Retina (tissue), 1 donor: Measurements from ENCODE around the gene TMEM232.
"Not testable (repeated sequence)": the region's sequence is repeated elsewhere in the genome, so short reads cannot be mapped to it uniquely, and the experiment has no call there.

Experiments
- DNase-seq: peaks from one replicate; pipeline ENCODE4 v3.0.0-alpha.2; 2016

TMEM232 gene

DNA sequence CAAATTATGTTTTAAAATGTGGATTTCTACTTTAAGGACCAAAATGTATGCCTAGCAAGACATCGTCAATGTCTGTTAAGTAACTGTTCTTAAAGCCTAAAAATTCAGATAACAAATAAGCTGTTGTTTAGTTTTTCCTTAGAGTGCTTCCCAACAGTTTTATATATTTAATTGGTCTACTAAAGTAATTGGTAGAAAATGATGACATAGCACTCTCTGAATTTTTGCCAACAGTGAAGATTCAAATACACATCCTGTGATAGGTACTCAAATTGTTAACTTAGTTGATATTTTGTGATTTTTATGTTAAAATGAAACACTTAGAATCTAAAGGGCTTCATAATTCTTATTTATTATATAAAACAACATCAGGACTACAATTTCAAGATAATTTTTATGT, 107.5 kb downstream of the TMEM232 start:
- DNase-seq: no peak

DNA sequence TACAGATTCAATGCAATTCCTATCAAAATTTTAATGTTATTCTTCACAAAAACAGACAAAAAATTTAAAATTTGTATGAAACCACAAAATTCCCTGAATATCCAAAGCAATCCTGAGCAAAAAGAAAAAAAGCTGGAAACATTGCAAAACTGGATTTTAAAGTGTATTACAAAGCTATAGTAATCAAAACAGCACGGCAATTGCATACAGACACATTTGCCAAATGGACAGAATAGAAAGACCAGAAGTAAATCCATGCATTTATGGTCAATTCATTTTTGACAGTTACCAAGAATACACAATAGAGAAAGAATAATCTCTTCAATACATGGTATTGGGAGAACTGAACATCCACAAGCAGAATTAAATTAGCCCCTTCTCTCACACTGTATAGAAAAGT, 110.5 kb downstream of the TMEM232 start:
- no peak for DNase-seq

DNA sequence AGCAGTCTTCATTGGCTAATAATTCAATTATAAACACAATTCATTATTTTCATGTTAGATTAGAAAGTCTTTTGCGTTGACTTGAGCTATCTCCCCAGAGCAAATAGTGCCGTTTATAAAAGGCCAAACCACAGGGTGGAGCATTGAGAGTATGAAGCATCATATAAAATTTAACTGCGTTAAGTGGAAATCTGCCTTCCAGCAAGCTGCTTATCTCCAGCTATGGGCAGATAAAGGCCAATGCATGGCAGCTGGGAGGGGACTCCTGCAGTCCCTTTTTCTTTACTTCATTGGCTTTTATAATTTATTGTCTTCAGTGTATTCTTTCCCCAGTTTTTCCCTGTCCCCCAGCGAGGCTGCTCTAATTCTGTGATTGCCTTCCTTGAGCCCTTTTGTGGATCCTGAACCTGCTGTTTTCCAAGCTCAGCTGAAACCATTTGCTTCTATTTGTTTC, 113.7 kb downstream of the TMEM232 start:
- DNase-seq: no peak

DNA sequence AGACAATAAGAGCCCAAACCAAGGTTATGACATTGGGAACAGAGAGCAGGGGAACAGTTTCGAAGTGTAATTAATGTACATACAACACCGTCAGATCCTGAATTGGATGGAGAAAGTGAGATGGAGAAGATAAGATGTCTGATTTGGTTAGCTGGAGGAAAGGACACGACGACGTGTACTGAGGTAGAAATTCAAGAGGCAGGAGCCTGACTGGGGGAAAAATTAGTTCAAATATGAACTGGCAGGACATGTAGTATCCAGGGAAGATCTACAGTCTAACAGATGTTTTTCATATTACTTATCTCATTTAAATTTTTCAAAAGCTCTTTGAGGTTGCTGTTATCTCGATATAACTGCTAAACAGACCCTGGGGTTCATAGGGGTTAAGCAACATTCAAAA, 114.7 kb downstream of the TMEM232 start:
- DNase-seq: no peak

DNA sequence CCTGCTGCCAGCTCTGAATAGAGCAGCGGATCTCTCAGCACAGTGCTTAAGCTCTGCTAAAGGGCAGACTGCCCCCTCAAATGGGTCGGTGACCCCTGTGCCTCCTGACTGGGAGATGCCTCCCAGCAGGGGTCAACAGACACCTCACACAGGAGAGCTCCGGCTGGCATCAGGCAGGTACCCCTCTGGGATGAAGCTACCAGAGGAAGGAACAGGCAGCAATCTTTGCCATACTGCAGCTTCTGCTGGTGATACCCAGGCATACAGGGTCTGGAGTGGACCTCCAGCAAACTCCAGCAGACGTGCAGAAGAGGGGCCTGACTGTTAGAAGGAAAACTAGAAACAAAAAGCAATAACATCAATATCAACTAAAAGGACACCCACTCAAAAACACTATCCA, 131.6 kb downstream of the TMEM232 start:
- DNase-seq: no peak

DNA sequence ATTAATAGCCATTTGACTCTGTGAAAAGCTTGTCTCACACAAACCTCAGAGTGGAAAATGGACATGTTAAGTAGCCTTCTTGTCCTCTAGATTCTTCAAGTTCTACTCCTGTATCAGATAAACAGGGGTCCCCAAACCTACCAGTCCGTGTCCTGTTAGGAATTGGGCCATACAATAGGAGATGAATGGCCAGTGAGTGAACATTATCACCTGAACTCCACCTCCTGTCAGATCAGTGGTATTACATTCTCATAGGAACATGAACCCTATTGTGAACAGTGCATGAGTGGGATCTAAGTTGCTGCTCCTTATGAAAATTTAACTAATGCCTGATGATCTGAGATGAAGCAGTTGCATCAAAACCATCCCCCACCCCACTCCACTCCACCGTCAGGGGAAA, 136.3 kb downstream of the TMEM232 start:
- peak; percentile 12 for DNase-seq

DNA sequence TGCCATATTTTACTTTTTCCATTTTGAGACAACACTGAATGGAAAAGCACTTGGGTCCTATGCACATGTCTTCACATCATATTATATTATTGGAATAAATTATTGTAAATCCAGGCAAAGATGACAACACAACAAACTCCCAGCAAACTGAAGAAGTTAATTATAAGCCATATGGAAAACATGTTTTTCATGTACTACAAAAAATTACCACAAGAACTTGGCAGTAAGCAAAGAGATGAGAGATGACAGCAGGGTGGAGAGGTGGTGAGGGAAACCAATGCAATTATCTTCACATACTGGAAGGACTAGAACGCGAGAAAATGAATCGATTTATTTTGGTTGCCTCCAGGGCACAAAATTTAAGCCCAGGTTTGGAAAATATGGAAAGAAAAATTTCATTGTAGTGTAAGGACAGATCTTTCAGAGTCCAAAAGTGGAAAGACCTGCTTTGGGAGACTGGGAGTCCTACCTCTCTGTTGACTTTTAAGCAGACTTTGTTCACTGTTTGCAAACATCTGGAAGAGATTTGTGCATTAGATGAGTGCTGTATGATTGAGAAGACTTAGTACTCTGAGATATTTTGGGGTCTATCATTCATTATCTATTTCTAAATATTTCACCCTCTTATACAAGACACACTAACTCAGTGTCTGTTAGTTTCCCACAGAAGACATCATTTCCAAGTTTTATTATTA, 138.0 kb downstream of the TMEM232 start:
- DNase-seq: no peak

DNA sequence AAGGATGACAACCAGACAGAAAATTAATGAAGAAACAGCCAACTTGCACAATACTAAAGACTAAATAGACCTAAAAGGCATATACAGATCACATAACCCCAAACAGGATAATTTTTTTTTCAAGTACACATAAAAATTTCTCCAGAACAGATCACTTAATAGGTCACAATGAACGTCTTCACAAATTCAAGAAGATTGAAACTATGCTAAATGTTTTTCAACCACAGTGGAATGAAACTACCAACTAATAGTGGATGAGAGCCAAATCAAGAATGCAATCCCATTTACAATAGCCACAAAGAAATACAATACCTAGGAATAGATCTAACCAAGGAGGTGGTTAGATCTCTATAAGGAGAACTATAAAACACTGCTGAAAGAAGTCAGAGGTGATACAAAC, 145.8 kb downstream of the TMEM232 start:
- no peak for DNase-seq

DNA sequence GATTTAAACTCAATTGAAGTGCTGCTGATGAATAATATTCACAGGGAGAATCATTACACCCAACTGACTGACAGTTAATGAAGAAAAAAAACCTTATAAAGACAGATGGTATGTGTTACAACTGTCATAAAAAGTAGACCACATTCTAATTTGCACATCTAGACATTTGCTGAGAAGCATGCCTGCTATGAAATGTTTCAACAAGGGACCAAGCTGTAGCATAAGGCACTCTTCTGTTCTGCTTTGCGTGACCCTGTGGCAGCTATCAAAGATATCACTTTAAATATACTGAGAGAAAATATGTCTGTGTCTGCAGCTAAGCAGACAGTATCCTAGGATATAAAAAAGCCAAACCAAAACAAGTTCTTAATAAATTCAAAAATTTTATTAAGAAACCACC, 153.7 kb downstream of the TMEM232 start:
- DNase-seq: no peak

DNA sequence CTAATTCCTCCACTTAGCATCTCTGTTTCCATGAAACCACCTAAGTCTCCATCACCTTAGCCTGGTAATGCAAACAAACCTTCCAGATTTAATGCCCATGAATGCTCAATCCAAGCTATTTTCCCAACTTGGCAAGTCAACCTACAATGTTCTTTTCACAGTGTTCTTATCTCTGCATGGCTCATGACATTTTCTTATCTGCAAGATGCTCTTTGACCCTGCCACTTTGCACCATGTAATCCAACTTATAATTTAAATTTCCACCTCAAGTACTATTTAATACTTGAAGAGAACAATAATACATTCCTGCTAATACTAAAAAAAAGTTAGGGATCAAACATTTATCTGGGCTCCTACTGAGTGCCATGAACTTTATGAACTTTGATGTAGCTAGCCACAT, 164.3 kb downstream of the TMEM232 start:
- DNase-seq: no peak

DNA sequence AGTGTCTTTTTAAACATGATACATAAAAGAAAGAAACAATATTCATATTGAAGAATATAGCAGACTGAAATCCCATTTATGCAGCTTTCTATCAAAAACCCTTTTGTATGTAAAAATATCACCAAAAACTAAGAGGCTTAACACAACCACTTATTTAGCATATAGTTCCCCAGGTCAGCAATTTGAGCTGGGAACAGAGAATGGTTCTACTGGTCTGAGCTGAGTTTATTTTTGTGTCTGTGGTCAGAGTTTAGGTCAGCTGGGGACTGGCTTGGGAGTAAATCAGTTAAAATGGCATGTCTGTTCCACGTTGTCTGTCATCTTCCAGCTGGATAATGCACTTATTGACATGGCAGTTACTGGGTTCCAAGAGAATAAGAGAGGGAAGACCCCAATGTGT, 165.0 kb downstream of the TMEM232 start:
- DNase-seq: no peak

DNA sequence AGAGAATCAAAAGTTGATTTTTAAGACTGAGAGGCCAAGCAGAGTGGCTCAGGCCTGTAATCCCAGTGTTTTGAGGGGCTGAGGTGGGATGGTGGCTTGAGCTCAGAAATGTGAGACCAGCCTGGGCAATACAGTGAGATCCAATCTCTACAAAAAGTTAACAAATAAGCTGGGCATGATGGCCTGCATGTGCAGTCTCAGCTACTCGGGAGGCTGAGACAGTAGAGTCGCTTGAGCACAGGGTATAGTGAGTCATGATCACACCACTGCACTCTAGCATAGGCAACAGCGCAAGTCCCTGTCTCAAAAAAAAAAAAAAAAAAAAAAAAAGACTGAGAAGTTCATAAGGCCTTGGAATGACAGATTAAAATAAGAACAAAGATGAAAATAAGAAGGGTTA, 177.2 kb downstream of the TMEM232 start:
- DNase-seq: no peak

DNA sequence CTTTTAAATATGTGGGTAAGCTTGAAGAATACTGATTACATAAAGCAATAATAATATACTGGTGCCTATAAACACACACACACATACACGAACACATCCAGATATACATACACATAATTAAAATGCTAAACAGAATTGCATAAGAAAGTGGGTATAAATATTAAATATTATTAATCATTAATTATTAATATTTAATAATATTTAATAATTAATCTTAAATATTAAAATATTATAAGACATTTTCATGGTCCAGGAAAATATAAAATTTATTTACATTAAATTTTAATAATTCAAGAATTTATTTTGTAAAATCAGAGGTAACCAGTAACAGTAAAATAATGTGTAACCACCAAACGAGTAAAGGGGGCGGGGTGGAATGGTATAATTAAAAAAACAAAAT, 178.3 kb downstream of the TMEM232 start:
- DNase-seq: no peak

DNA sequence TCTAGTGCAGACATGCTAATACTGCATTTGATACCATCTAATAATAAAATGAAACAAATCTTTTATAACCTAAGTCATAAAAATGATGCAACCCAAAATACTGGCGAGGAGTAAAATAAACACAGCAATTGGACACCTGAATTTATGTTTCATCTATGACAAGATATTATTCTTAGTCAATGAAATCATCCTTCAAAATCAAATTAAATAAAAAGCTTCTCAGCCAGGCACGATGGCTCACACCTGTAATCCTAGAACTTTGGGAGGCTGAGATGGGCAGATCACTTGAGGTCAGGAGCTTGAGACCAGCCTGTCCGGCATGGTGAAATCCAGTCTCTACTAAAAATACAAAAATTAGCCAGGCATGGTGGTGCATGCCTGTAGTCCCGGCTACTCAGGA, 179.0 kb downstream of the TMEM232 start:
- no peak for DNase-seq

DNA sequence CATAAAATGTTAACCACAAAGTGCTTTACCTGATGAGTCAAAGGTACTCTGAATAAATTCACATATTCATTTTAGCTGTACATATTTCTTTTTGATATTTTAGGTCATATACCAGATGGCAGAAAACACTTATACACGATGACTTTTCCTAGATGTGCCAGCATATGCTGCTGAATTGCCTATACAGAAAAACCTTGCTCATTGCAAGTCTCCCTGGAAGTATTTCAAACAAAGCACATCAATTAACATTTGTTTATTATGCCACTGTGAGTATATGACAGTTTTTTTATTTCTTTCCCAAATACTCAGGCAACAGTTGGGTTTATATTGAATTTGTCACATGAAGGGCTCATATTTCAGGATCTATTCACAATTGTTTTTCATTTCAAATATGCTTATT, 180.8 kb downstream of the TMEM232 start:
- DNase-seq: no peak

DNA sequence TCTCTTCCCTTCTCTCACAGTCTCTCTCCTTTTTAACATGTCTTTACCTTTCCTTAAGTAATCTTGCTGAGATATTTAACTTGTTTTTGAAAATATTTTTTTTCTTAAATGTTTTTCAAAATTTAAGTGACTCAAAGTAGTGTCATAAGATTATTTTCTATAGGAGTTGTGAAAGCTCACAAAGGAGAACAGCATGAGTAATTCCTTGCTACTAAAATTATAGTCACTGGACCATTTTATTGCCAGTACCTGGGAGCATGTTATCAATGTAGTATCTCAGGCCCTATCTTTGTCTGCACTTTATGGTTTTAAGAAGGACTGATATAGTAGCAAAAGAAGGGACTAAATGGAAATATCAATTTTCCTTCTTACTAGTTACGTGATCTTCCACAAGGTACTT, 181.9 kb downstream of the TMEM232 start:
- DNase-seq: no peak

DNA sequence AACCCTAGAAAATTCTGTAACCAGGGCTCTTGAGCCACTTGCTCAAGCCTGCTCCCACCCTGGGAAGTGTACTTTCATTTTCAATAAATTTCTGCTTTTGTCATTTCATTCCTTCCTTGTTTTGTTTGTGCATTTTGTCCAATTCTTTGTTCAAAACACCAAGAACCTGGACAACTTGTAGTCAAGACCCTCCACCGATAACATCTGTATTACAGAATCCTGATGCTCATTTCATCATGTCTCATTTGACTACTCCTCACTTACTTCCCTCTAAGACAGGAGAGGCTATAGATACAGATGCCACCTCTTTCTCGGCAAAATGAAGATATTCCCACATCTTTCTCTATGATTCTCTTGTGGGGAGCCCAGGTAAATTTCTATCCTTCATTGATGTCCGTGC, 183.5 kb downstream of the TMEM232 start:
- DNase-seq: no peak

DNA sequence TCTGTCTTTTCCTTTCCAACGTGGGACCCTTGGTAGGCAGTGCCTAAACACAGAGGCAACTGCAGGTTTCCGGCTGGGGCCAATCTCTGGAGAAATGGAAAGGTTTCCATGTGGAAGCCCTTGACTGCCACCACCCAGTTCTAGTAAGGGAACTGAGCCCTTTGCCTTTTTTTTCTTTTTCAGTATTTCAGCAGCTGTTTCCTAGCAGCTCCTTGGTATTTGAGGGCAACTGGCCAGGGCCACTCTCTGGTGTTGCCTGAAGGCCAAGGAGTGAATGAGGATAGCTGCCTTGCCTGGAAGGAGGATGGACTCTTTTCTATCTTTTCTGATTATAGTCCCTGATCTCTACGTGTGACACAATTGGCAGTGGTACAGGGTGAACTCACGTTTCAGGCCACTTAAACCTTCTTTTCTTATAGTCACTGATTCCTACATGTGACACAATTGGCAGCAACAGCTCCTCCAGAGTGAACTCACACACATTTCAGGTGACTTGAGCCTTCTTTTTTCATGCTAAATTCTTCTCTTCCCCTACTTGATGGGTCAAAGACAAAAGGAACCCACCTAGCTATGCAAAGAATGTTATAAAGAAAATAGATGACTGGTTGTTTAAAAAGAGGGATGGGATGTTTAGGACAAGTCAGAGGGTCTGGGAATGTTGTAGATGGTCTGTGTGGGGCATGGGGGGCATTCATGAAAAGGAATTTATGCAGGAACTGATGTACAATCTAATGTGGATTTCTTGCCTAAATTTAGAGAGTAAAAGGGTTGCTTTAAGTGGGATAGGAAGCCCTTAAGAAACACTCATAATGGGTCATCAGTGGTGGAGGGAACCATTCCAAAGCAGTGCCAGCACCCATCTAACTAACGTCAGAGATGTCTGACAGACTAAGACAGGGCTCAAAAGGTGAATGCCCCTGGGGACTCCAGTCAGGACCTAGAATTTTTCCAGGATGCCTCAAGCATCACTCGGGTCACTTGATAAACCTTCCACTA, 190.1 kb downstream of the TMEM232 start:
- DNase-seq: no peak

DNA sequence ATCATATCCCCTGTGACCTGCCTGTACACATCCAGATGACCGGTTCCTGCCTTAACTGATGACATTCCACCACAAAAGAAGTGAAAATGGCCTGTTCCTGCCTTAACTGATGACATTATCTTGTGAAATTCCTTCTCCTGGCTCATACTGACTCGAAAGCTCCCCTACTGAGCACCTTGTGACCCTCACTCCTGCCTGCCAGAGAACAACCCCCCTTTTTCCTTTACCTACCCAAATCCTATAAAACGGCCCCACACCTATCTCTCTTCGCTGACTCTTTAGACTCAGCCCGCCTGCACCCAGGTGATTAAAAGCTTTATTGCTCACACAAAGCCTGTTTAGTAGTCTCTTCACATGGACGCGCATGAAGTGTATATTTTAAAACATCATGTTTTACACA, 191.3 kb downstream of the TMEM232 start:
- DNase-seq: not testable (repeated sequence)

DNA sequence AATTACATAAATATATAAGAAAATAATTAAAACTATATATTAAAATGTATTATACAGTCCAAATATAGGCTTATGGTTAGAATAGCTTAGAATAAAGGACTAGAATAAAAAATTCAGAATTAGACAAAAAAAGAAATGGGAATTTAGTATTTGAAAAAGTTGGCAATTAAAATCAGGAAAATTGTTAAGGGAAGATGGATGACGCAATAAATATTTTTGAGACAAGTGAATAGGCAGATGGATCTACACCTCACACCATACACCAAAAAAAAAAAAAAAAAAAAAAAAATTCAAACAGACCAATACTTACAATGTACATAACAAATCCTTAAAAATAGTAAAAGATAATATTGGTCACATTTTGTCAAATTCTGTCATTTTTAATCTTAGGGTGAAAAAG, 200.7 kb downstream of the TMEM232 start:
- DNase-seq: no peak

DNA sequence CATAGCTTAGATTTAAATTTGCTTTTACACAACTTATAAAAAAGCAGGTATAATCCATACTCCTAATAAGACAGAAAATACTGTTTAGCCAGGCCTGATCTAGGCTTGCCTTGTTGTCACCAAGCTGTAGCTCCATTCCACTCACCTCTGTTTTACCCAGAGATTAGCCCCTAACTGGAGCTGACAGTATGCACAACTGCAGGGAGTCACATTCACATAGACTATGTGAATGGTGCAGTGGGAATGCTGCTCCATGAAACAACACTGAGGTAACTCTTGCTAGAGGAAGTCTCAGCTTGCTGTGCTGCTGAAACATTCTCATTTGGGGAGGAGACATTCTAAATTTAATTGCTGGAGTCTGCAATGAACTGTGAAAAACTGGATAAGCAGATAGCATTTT, 209.1 kb downstream of the TMEM232 start:
- peak; percentile 5 for DNase-seq

DNA sequence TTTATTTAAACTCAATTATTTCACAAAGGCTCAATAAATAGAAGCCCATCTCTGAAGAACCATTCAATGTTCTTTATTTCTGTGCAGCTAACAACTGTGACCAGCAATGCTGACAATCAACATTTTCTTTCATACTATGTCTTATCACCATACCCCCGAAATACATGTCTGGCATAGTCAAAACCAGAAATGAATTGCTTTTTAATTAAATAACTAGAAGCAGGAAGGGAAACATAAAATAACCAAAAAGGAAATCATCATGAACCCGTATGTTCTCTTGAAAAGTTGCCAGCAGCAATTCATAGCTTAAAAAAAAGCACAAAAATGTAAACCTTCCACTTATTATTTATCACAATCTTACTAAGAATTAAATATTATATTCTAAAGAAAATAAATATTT, 212.4 kb downstream of the TMEM232 start:
- DNase-seq: no peak

DNA sequence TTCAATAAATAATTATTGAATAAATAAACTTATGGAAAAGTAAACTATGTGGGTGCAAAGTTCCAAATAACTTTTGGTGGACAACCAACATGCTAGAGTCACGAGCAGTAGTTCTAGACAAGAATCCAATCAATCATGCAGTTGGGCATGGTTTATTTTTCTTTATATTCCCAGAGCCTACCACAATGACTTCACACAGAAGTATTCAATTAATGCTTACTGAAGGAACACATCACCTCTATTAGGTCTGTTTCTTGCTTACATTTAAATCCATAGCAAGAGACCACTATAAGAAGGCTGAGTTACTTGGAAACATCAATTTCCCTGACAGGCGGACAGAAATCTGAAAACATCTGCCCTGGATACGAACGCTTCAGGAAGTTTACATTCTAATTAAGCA, 214.2 kb downstream of the TMEM232 start:
- DNase-seq: no peak

DNA sequence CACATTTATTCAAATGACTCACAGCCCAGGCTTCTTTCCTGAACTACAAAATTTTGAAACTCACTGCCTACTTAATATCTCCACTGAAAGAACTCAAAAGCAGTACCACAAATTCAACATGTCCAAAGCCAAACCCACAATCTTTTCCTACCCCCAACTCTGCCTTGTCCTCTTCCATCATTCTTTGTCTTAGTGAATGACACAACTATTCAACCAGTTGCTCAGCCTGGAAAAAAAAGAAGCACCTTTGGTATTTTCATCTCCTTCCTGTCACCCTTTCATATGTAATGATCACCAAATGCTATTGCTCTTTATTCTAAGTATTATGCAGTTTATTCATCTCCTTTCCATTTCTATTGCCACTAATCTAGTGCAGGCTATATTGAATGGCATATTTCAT, 216.3 kb downstream of the TMEM232 start:
- DNase-seq: no peak
